ENCODE results near the gene MRPS11. TPM values are rescaled to one million over a fixed set of nuclear protein-coding genes. Genes with fewer than 3 reads are reported as not detected.

MRPS11 gene
- total and polyA plus RNA-seq, 2 experiments from 2014 or later, result 28.5 to 67.8 TPM

DNA sequence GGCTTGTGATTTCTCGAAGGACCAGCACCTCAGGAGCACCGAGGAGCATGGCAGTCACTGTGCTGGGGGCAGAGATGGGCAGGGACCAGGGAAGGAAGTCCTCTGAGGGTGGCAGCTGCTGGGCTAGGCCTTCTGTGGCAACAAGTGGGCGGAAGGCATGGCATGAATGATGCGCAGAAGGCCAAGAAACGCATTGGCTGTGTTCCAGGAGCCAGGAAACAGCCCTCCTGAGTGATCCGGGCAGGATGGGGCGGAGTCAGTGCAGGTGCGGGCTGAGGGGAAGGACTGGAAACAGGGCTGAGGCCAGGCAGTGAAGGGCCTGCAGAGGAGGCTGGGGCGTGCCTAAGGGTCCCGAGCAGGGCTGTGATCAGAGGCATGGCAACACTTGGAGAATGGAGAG is 23.6 kb downstream of the MRPS11 start:
- H3K79me2 ChIP-seq, result no peaks in the 10 kb centered on the region
- H4K20me1 ChIP-seq (ENCODE audit: insufficient read depth, poor library complexity, severe bottlenecking), result no peaks in the 10 kb centered on the region
- no peaks in the 10 kb centered on the region for H3K9me2 ChIP-seq (replicated peaks; ENCODE audit: insufficient read depth)
- WGBS (ENCODE audit: low lambda C conversion rate, missing lambda C conversion rate), result 82% methylated on average over 10 of the region's 10 CpGs
- no peak overlapping the region for H2AFZ ChIP-seq
- no peak overlapping the region for H3K4me3 ChIP-seq
- TF ChIP-seq EZH2 (IDR thresholded peaks at IDR 0.05; ENCODE audit: borderline replicate concordance) (no peak), EZH2phosphoT487 (IDR thresholded peaks at IDR 0.05; ENCODE audit: low read depth, severe bottlenecking, unreplicated experiment) (no peak)
- TF ChIP-seq, protein P1, sequence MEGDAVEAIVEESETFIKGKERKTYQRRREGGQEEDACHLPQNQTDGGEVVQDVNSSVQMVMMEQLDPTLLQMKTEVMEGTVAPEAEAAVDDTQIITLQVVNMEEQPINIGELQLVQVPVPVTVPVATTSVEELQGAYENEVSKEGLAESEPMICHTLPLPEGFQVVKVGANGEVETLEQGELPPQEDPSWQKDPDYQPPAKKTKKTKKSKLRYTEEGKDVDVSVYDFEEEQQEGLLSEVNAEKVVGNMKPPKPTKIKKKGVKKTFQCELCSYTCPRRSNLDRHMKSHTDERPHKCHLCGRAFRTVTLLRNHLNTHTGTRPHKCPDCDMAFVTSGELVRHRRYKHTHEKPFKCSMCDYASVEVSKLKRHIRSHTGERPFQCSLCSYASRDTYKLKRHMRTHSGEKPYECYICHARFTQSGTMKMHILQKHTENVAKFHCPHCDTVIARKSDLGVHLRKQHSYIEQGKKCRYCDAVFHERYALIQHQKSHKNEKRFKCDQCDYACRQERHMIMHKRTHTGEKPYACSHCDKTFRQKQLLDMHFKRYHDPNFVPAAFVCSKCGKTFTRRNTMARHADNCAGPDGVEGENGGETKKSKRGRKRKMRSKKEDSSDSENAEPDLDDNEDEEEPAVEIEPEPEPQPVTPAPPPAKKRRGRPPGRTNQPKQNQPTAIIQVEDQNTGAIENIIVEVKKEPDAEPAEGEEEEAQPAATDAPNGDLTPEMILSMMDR (IDR thresholded peaks at IDR 0.05; ENCODE audit: poor library complexity), result no peak
- no peaks in the 10 kb centered on the region for H3K27me3 ChIP-seq
- no peaks in the 10 kb centered on the region for H3K4me1 ChIP-seq (ENCODE audit: insufficient read depth)
- no peaks in the 10 kb centered on the region for H3K36me3 ChIP-seq (replicated peaks; ENCODE audit: insufficient read depth, low read depth)
- no peak for DNase-seq (ENCODE audit: low spot score)
- H3K4me2 ChIP-seq, result no peak overlapping the region
- no peak overlapping the region for H3K27ac ChIP-seq
- no peaks in the 10 kb centered on the region for H3K9me3 ChIP-seq (ENCODE audit: low read depth)

DNA sequence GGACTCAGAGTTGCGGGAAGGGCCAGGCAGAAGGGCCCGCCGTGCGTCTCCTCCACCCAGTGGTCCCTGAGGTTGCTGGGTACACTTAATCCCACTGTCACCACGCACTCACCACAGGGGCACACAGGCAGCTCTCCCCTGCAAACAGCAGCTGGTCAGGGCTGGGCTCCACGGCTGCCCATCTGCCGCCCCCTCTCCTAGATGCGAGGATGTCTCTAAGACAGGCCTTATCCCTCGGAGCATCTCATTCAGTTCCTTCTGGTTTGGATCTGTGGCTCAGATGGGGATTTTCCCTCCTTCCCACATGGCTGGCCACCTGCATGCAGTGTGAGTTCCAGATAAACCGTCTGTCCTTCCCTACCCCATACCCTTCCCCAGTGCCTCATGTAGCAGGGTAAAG is 26.3 kb downstream of the MRPS11 start:
- no peaks in the 10 kb centered on the region for H3K27me3 ChIP-seq
- no peaks in the 10 kb centered on the region for H3K36me3 ChIP-seq (replicated peaks; ENCODE audit: insufficient read depth, low read depth)
- H3K4me2 ChIP-seq, result no peak overlapping the region
- WGBS (ENCODE audit: low lambda C conversion rate, missing lambda C conversion rate), result 85% methylated on average over 10 of the region's 10 CpGs
- TF ChIP-seq, protein P1 (IDR thresholded peaks at IDR 0.05; ENCODE audit: poor library complexity), result no peak
- TF ChIP-seq EZH2 (IDR thresholded peaks at IDR 0.05; ENCODE audit: borderline replicate concordance), result no peak
- no peak for TF ChIP-seq EZH2phosphoT487 (IDR thresholded peaks at IDR 0.05; ENCODE audit: low read depth, severe bottlenecking, unreplicated experiment)
- H3K9me3 ChIP-seq (ENCODE audit: low read depth), result no peaks in the 10 kb centered on the region
- DNase-seq (ENCODE audit: low spot score), result no peak
- H4K20me1 ChIP-seq (ENCODE audit: insufficient read depth, poor library complexity, severe bottlenecking), result no peaks in the 10 kb centered on the region
- no peaks in the 10 kb centered on the region for H3K4me1 ChIP-seq (ENCODE audit: insufficient read depth)
- no peak overlapping the region for H2AFZ ChIP-seq
- no peaks in the 10 kb centered on the region for H3K9me2 ChIP-seq (replicated peaks; ENCODE audit: insufficient read depth)
- H3K79me2 ChIP-seq, result no peaks in the 10 kb centered on the region
- no peak overlapping the region for H3K4me3 ChIP-seq
- no peak overlapping the region for H3K27ac ChIP-seq

DNA sequence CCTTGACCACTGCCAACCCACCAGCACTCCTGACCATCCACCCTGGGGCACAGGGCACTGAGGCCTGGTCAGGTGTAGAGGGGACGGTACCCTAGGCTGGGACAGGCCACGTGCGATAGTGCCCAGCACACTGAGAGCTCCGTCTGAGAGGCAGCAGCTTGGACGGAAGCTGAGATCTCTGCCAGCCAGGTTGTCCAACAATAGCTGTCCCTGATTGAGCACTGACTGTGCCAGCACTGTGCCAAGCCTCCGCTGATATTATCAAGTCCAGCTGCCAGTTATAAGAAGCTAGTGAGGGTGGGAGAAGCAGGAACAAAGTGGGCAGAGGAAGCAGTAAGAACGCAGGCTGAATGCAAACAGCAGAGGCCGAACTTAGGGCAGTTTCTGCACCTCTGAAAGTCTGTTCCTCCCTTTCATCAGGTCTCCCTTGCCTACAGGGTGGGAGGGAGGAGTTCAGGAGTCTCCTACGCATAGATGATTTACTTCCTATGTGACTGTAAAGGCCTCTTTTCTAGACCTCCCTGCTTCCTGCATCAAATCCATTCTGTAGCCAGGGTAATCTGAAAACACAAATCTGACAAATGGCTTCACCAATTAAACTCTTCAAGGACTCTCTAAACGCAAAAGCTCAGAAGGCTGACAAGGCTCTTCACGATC is 29.7 kb downstream of the MRPS11 start:
- no peaks in the 10 kb centered on the region for H3K79me2 ChIP-seq
- no peaks in the 10 kb centered on the region for H3K36me3 ChIP-seq (replicated peaks; ENCODE audit: insufficient read depth, low read depth)
- no peaks in the 10 kb centered on the region for H3K27me3 ChIP-seq
- H3K4me2 ChIP-seq, result no peak overlapping the region
- no peaks in the 10 kb centered on the region for H3K9me3 ChIP-seq (ENCODE audit: low read depth)
- no peaks in the 10 kb centered on the region for H3K9me2 ChIP-seq (replicated peaks; ENCODE audit: insufficient read depth)
- DNase-seq (ENCODE audit: low spot score), result no peak
- no peak overlapping the region for H3K27ac ChIP-seq
- 89% methylated on average over 11 of the region's 11 CpGs for WGBS (ENCODE audit: low lambda C conversion rate, missing lambda C conversion rate)
- no peaks in the 10 kb centered on the region for H3K4me1 ChIP-seq (ENCODE audit: insufficient read depth)
- no peak overlapping the region for H2AFZ ChIP-seq
- TF ChIP-seq EZH2phosphoT487 (IDR thresholded peaks at IDR 0.05; ENCODE audit: low read depth, severe bottlenecking, unreplicated experiment) (no peak), EZH2 (IDR thresholded peaks at IDR 0.05; ENCODE audit: borderline replicate concordance) (no peak)
- TF ChIP-seq, protein P1 (IDR thresholded peaks at IDR 0.05; ENCODE audit: poor library complexity), result no peak
- no peaks in the 10 kb centered on the region for H4K20me1 ChIP-seq (ENCODE audit: insufficient read depth, poor library complexity, severe bottlenecking)
- no peak overlapping the region for H3K4me3 ChIP-seq
